SIG-M5 treated with dmso at 0.1 percent for 504 hours (cell line): ENCODE measurements around the gene PITX1.
A peak's percentile ranks its signal among the peaks of the same experiment; 100 is the strongest.
"Not testable (repeated sequence)": the region's sequence is repeated elsewhere in the genome, so short reads cannot be mapped to it uniquely, and the experiment has no call there.

Experiments
- DNase-seq: peaks from one replicate; lab custom pipeline; 2025; ENCODE audit not compliant: unreplicated experiment; lab: John Stamatoyannopoulos, UW

Gene PITX1

GRCh38 chr5:135033901-135034235 lies at the start of gene PITX1:
Gene PITX1 (minus strand): TSS chr5:135034228. CDS start chr5:135033881, 347 bp downstream.
- peak; percentile 50 for DNase-seq

- not testable (repeated sequence) for DNase-seq
These were observed 49.3 kb upstream of the PITX1 start for GRCh38 chr5:135083334-135083733.

- DNase-seq, result no peak
These were observed 47.2 kb upstream of the PITX1 start for GRCh38 chr5:135081240-135081639.

- DNase-seq, result no peak
These were observed 45.7 kb upstream of the PITX1 start for GRCh38 chr5:135079760-135080159.

- DNase-seq, result no peak
These were observed 45.2 kb upstream of the PITX1 start for GRCh38 chr5:135079099-135079681.

- DNase-seq, result no peak
These were observed 42.8 kb upstream of the PITX1 start for GRCh38 chr5:135076801-135077200.

GRCh38 chr5:135076051-135076491 lies 42.0 kb upstream of the PITX1 start:
- no peak for DNase-seq

- no peak for DNase-seq
These were observed 41.6 kb upstream of the PITX1 start for GRCh38 chr5:135075621-135076020.

GRCh38 chr5:135073761-135074345 lies 39.8 kb upstream of the PITX1 start:
- DNase-seq, result no peak

- no peak for DNase-seq
These were observed 38.6 kb upstream of the PITX1 start for GRCh38 chr5:135072387-135073281.

- no peak for DNase-seq
These were observed 37.3 kb upstream of the PITX1 start for GRCh38 chr5:135071311-135071710.

- DNase-seq, result peak; percentile 21
These were observed 36.0 kb upstream of the PITX1 start for GRCh38 chr5:135069895-135070657.

GRCh38 chr5:135069016-135069770 lies 35.2 kb upstream of the PITX1 start:
- DNase-seq, result no peak

- no peak for DNase-seq
These were observed 33.6 kb upstream of the PITX1 start for GRCh38 chr5:135067587-135067986.

- DNase-seq, result no peak
These were observed 32.8 kb upstream of the PITX1 start for GRCh38 chr5:135066781-135067180.

- DNase-seq, result no peak
These were observed 31.6 kb upstream of the PITX1 start for GRCh38 chr5:135065306-135066265.

- no peak for DNase-seq
These were observed 30.2 kb upstream of the PITX1 start for GRCh38 chr5:135064235-135064570.

GRCh38 chr5:135063511-135064234 lies 29.6 kb upstream of the PITX1 start:
- no peak for DNase-seq

- DNase-seq, result no peak
These were observed 29.0 kb upstream of the PITX1 start for GRCh38 chr5:135063056-135063445.
